IPS-NIHi7 (cell line): Measurements from ENCODE around the gene SGSM2.

Experiments used
- DNase-seq: peaks from one replicate; pipeline ENCODE4 v3.0.0; 2012; ENCODE audit warnings: mixed read lengths; ENCODE audit errors: extremely low spot score

The SGSM2 gene

DNA sequence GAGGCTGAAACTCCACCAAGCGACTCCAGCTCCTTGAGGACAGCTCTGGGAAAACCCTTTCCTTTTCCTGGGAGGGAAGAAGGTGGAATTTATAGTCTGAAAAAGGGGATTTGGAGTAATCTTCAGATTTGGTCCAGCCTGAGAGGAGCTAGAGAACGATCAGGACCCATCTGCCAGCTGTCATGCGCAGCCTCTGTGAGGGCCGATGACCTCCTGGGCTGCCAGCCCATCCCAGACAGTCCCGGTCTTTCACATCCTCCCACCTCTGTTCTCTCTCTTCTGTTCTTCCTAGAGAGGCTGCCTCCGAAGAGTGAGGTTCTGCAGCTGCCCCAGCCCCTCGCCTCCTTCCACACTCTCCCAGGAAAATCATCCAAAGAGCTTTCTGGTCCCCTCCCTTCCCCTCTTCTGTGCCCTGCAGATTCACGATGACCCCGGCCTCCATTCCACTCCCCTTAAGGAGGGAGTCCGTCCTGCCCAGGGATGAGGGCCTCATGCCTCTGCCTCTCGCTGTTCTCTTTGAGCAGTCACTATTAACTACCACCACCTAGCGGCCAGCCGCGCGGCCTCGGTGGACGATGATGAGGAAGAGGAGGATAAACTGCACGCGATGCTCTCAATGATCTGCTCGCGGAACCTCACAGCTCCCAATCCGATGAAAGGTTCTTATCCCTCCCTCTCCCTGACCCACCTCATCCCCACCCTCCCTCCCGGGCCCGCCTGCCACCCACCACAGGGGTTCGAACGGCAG is 29.6 kb downstream of the SGSM2 start:
- peak; percentile 63 for DNase-seq

DNA sequence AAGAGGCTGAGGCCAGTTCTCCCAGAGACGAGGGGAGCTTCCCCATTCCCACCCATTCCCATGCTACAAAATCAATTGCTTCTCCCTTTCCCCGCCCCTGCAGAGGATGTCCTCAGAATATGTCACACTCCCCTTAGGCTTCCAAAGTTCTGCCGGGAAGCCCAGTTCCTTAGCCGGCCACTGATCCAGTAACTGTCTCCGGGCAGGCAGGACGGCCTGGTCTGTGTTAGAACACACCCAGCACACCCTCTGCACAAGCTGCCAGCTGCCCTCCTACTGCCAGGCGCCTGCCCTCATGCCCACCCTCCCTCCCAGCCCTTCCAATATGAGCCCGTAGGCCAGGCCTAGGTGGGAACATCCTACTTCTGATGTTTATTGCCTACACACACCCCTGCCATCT is 31.1 kb downstream of the SGSM2 start:
- no peak for DNase-seq

DNA sequence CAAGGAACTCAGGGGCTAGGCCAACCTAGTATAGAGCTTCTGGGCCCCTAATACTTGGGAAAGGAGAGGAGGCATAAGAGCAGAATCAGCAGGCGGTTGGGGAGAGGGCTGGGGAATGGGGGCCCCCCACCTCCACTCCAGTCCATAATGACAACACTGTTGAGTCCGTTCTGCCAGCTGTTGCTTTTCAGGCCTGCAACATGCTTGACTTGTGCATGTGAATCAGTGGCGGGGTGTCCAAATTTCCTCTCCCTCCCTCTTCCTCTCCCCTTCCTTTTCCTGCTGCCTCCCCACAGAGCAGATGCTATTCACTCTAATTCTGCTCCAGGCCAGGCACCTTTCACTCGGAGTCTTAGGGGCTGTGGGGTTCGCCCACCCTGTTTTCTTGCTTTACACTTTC is 31.7 kb downstream of the SGSM2 start:
- DNase-seq, result no peak

DNA sequence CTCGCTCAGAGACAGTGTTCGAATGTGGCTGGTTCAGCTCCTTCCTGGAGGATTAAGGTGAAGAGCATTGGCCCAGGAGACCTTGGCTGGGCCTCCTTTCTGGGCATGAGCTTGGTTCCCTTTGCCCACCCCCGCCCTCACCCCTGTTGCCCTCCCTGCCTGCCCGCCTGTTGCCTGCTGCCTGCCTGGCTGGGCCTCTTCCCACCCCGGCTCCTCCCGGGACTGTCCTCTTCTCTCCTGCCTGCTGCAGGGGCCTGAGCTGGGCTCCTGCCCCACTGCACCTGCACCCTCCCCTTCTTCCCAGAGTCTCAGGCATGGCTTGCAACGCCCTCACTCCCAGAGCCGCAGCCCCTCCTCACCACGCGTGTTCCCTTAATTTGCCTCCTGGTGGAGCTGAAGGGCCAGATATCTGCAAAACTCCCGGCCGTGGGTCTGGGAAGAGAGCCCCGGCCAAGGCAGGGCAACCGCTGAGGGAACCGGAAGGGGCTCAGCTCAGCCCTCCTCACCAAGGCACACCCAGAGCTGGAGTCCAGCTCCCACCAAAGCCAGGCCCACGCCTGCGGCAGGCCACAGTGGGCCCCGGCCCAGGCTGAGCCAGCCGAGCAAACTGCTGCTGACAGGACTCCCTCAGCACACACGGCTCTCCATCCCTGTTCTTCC is 32.4 kb downstream of the SGSM2 start:
- DNase-seq, result peak; percentile 75

DNA sequence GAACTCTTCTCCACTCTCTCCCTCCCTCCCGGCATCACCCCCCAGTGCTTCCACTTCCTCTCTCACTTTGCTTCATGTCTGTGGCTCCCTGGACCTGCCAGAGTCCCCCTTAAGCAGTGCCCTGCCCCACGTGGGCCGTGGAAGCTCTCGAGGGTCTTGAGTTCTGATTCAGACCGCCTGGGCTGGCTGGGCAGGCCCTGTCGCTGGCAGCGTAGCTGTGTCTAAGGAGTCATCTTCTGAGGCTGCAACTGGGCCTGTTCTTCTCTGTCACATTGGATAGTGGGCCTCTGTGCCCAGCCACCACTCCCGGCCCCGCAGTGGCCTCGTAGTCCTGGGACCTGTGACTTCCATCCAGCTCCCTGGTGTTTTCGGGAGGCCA is 32.9 kb downstream of the SGSM2 start:
- no peak for DNase-seq

DNA sequence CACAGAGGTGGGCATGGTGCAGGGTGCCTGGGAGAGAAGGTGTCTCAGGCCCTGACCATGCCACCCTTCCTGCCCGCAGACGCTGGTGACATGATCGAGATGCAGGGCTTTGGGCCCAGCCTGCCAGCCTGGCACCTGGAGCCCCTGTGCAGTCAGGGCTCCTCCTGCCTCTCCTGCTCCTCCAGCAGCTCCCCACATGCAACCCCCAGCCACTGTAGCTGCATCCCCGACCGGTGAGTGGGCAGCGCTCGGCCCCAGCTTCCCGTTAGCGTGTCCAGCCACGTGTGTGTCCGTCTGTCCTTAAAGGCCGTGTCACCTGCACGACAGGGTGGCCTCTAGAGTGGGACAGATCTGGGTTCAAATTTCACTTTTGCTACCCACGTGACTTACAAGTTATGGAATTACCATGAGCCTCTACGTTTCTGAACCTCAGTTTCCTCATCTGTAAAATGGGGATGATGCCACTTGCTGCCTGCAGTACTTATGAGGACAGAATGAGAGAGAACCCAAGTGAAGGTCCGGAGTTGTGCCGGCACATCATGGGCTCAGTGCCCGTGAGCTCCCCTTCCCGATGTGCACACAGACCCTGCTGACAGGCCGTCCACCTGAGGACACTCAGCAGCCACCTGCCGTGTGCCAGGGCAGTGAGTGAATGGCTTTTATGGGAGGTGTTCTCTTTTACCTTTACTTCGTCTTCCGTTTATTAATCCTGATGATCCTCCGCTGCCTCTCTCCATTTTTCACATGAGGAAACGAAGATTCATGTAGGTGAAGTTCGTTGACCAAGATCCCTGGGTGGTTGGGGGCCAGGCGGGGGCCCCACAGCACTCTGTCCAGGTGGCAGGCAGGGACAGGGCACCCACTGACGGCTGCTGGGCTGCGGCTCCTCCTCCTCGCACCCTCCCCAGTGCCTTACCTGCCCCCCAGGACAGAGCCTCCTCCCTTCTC is 34.2 kb downstream of the SGSM2 start:
- no peak for DNase-seq

DNA sequence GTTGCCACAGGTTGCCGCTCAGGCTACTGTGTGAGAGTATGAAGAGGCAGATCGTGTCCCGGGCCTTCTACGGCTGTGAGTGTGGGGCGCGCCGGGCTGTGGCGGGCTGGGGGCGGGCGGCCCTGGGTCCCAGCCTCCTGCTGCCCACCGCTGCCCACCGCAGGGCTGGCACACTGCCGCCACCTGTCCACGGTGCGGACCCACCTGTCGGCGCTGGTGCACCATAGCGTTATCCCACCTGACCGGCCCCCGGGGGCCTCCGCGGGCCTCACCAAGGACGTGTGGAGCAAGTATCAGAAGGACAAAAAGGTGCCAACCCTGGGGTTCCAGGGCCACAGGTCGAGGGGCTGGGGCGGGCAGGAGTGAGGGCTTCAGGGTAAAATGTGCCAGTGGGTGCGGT is 34.9 kb downstream of the SGSM2 start:
- DNase-seq, result no peak

DNA sequence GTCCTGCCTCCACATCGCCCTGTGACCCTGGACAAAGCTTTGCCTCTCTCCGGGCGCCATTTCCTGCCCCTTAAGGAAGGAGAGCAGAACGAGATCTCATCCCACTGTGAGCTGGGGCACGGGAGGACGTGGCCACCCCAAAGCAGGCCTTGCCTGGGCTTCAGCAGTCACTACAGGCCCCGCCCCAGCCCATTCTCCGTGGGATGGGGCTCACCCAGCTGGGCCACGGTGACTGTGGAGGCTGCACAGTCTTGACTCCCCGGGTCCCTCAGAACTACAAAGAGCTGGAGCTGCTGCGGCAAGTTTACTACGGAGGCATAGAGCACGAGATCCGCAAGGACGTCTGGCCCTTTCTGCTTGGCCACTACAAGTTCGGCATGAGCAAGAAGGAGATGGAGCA is 35.4 kb downstream of the SGSM2 start:
- DNase-seq, result no peak

DNA sequence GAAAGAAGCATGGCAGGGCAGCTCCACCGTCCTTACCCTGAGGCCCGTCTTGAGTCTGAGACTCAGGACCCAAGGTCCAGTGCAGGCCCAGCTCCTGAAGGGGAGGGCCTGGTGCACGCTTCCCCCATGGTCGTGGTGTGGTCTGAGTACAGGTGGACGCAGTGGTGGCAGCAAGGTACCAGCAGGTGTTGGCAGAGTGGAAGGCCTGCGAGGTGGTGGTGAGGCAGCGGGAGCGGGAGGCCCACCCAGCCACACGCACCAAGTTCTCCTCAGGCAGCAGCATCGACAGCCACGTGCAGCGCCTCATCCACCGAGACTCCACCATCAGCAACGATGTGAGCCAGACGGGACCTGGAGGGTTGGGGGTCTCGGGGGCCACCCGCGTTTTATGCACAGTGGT is 35.9 kb downstream of the SGSM2 start:
- DNase-seq, result no peak

DNA sequence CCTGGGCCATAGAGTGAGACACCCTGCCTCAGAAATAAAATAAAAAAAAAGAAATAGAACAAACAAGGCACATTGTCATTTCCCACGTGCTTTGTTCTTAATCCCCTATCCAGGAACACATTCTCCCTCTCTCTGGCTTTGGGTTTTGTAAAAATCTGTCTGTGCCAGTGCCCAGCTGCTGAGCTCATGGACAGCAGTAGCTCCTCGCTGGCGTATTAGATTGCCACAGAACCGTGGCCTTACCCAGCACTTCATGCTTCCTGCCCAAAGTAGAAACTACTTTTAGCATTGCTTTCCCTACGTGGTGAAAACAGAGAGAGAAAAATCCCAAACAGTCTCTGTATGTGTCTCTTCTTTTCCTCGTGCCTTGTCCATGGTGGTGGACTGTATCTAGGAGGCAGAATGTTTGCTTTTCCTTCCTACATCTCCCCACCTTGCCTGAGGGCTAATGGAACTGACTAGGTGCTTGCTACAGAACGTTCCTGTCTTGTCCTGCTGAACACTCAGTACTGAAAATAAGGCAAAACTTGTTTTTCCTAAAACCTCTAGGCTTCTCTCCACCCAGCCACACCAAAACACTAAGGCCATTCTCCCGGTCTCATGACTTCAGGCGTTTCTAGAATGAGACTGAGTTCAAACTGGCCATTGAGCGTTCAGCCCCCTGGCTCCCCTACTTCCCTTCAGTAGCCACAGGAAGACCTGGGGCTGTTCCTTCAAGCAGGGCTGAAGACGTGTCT is 37.4 kb downstream of the SGSM2 start:
- DNase-seq, result no peak

DNA sequence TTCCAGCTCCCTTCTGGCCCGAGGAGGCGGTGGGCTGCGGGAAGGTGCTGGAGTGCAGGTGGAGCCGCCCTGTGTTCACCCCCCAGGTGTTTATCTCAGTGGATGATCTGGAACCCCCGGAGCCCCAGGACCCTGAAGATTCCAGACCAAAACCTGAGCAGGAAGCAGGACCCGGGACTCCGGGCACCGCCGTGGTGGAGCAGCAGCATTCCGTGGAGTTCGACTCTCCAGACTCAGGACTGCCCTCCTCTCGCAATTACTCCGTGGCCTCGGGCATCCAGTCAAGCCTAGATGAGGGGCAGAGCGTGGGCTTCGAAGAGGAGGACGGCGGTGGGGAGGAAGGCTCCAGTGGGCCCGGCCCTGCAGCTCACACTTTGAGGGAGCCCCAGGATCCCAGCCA is 38.1 kb downstream of the SGSM2 start:
- no peak for DNase-seq

DNA sequence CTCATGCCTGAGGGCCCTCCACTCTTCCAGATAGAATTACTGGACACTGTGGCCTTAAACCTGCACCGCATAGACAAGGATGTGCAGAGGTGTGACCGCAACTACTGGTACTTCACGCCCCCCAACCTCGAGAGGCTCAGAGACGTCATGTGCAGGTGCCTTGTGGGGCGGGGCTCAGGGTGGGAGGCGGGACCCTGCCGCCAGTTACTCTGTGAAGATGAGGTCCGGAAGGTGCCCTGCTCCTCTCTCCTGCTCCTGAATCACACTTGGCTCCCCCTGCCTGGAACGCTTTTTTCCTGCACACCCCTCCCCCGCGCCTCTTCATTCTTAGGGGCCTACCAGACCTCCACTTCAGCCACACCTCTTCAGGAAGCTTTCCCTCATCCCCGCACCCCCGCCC is 38.8 kb downstream of the SGSM2 start:
- no peak for DNase-seq

DNA sequence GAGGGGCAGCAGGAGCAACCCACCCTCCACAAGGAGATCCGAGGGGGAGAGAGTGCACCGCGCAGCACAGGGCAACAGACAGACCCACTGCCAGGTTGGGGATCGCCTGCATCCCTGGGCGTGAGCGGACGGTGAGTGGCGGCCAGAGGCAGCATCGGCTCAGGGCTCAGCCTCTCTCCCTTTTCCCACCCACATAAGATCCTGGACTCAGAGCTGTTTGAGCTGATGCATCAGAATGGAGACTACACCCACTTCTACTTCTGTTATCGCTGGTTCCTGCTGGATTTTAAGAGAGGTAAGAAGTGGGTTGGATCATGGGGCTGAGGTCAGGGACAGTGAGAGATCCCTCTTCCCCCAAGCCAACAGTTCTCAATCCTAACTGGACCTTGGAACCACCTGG is 40.4 kb downstream of the SGSM2 start:
- DNase-seq, result no peak

DNA sequence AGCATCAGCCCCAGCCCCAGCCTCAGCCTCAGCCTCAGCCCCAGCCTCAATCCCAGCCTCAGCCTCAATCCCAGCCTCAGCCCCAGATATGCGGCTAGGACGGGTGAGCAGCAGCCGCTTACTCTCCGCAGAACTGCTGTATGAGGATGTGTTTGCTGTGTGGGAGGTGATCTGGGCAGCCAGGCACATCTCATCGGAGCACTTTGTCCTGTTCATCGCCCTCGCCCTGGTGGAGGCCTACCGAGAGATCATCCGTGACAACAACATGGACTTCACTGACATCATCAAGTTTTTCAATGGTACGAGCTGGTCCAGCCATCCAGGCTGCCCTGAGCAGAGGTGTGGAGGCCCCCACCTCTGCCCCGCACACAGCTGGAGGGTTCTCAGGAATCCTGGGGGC is 41.6 kb downstream of the SGSM2 start:
- no peak for DNase-seq

DNA sequence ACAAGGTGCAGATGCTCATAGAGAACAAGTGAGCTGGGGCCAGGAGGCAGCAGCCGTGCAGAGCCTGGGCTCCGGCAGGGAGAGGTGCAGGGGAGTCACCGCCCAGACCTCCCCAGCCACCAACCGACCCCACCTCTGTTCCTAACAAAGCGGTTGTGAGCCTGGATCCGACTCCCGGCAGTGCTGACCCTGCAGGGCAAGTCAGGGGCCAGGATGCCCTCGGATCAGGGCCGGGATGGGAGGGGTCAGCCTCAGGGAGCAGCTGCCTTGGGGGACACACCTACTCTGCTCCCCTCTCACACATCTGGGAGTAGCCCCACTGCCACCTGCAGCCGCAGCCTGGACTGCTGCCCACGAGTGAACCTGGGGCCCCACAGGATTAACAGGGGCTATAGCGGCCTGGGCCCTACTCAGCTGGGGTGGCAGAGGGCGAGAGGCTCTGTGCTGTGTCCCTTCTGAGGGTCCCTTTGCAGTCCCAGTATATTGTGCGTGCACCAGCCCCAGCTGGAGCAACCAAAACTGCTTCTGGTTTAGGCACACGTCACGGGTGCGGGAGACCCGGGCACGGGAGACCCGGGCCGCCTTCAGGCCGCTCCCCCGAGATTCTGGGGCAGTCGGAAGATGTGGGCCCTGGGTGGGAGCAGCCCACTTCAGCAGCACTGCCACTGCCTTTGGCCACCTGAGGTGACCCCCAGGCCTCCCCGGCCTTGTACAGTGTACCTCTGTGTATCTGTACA is 42.4 kb downstream of the SGSM2 start:
- no peak for DNase-seq

DNA sequence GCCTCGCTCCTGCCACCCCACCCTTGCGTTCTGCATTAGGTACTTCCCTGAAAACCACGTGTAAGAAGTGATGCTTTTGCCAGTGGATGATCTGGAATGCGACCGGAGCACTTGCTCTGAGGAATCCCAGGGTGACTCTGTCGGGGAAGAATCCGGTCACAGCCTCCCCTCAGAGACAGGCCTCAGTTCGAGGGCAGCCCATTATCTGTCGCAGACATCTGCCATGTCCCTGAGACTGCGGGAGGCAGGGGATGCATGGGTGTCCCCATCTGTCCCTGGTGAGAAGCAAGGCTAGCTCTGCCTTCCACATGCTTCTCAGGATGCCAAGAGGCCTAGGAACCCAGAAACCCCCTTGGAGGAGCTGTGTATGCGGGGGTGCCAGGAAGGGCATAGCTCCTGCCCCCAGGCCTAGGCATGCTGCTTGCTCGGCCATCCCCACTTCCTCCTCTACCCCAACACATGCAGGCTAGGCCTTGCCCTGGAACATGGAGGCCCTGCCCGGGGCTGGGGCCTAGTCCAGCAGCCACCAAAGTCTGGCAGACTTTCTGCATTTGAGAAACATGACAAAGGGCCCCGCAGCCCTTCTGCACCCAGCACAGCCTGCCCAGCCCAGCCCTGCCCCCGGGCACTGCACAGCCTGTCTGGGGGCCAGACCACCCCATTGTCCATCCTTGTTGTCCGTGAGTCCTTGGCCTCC is 43.1 kb downstream of the SGSM2 start:
- DNase-seq, result no peak

DNA sequence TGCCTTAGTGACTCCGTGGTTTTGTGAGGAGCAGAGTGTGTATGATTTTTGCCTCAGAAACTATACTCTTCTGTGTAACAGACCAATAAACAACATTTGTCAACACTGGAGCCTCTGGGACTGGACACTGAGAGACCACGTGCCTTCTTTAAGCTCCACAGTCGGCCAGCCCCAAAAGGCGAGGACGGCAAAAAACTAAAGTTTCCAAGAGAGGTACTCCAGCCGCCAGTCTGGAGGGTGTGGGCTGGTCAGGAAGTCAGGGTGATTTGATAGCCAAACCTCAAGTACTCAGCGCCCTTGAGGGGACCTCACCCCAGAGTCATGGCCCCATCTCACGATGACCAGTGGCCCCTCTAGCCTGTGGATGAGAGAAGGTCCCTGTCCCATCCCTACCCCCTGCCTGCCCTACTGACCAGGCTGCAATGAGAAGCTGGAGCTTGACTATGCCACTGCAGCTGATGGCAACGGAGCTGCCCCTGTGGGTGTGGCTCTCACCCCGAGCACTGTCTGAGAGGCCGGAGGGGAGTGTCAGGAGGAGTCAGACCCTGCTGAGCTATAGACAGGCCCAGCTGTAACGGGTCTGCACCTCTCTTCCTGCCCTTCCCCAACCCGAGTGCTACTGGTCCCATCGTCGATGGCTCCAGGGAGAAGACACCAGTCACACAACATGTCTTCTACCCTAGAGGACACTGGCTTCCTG is 43.8 kb downstream of the SGSM2 start:
- DNase-seq, result no peak

DNA sequence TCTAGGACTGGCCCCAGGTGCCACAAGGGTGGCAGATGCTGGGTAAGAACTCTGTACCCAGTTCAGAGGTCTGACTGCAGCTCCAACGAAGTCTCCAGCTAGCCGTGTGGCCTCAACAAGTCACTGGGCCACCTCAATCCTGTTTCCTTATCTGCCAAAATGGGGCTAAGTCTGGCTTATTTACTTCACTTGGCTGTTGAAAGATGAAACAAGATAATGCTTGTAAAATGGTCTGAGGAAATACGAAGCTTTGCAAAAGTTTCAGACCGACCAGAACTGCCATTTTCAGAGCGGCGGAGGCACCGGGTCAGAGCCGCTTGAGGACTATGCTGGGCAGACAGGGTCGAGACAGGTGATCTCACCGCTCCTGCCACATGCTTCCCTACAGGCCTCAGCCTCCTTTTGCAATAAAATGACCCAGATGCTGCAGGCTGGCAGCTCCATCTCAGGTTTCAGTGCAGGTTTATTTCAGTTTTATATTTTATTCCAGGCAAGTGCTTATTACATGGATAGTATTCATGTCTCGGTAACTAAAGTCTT is 46.4 kb downstream of the SGSM2 start:
- no peak for DNase-seq

DNA sequence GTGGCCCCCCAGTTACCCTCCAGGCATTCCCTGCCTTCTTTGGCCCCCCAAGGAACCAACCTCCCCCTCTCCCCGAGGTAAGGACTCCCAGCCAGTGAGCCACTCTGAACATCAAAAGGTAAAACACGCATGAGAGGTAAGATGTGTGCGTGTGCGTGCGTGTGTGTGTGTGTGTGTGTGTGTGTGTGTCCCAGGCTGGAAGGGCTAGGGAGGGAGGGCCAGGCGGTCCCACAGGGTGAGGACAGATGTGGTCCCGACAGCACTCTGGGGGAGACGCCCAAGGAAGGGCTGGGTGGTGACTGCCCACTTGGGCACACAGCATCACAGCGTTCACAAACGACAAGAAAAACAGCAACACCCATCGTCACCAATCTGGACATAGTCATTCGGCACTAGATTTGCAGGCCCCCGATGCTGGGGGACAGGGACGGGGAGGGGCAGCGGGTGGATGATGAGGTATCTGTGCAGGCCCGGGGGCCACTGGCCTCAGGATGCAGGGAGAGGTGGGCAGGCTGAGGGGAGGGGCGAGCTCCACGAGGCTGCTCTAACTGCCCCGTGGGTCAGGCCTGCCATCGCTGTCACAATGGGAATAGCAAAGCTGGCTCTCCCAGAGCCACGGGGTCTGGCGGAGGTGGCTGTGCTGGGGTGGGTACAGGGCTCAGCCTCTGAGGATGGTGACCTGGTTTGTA is 47.3 kb downstream of the SGSM2 start:
- no peak for DNase-seq
